PC-3 (cell line): ENCODE data around the gene KLHL11.

Experiments
- EZH2 ChIP-seq: fragments of 300-600 bp; sonication (generic); IDR thresholded peaks from one replicate; pipeline ENCODE4 v1.6.1; 2017; ENCODE audit warnings: antibody characterized with exemption, mild to moderate bottlenecking, low read length; ENCODE audit not compliant: unreplicated experiment
- EZH2phosphoT487 ChIP-seq: fragments of 300-600 bp; sonication (generic); IDR thresholded peaks from 2 replicates; pipeline ENCODE4 v1.6.1; 2018; ENCODE audit warnings: mild to moderate bottlenecking, antibody characterized with exemption, low read length, borderline replicate concordance
- TF ChIP-seq, protein P1 (sequence below): fragments of 300-600 bp; sonication (generic); conservative IDR thresholded peaks from 2 replicates; pipeline ENCODE4 v1.5.1; 2017; ENCODE audit warnings: antibody characterized with exemption, low read depth, mild to moderate bottlenecking, low read length

DNA sequence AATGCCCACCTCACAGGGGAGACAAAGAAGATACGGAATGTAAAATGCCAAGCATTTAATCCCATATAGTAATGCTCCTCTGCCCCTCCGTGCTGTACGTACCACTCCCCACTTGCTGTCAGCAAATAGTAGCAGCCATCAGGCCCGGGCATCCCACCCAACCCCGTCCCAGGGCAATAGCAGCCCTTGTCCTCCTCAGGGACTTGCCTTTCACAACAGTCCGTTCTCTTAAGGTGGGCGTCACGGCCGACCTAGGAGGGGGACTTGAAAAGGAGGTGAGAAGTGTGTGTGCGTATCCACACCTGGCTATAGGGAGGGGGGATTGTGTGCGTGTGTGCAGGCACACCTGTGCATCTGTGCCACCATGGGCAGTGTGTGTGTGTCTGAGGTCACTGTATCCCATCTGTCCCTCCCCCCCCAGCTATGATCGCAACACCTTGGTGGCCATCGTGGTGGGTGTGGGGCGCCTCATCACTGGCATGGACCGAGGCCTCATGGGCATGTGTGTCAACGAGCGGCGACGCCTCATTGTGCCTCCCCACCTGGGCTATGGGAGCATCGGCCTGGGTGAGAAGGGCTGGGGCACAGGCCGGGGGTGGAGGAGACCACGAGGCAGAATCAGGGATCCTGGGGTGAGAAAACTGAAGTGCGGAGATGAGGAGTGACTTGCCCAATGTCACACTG is 48.4 kb downstream of the KLHL11 start:
- TF ChIP-seq, protein P1, sequence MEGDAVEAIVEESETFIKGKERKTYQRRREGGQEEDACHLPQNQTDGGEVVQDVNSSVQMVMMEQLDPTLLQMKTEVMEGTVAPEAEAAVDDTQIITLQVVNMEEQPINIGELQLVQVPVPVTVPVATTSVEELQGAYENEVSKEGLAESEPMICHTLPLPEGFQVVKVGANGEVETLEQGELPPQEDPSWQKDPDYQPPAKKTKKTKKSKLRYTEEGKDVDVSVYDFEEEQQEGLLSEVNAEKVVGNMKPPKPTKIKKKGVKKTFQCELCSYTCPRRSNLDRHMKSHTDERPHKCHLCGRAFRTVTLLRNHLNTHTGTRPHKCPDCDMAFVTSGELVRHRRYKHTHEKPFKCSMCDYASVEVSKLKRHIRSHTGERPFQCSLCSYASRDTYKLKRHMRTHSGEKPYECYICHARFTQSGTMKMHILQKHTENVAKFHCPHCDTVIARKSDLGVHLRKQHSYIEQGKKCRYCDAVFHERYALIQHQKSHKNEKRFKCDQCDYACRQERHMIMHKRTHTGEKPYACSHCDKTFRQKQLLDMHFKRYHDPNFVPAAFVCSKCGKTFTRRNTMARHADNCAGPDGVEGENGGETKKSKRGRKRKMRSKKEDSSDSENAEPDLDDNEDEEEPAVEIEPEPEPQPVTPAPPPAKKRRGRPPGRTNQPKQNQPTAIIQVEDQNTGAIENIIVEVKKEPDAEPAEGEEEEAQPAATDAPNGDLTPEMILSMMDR, result no peak
- TF ChIP-seq EZH2phosphoT487 (no peak), EZH2 (no peak)
